Epithelial cell of prostate (primary cell): ENCODE data around the gene DPY19L2.
"Not testable (repeated sequence)": the region's sequence is repeated elsewhere in the genome, so short reads cannot be mapped to it uniquely, and the experiment has no call there.

Experiments used
- DNase-seq: peaks from one replicate; pipeline ENCODE4 v3.0.0-alpha.2; 2011; ENCODE audit warnings: low read depth, low spot score
- H3K27ac ChIP-seq: fragments of 450-650 bp; 2 replicates; pipeline ENCODE4 v1.5.1; 2017; ENCODE audit warnings: mild to moderate bottlenecking

Gene DPY19L2

GRCh38 chr12:63668028-63668799, at the start of gene DPY19L2:
Gene DPY19L2, minus strand, starts transcription at chr12:63668493. Its CDS starts 100 bp downstream, at chr12:63668393.
- H3K27ac ChIP-seq, result no peak within 1 kb of the TSS
- no peak for DNase-seq

GRCh38 chr12:63716891-63717290, 48.6 kb upstream of the DPY19L2 start:
- not testable (repeated sequence) for DNase-seq, H3K27ac ChIP-seq

- not testable (repeated sequence) for H3K27ac ChIP-seq, DNase-seq
Measured at GRCh38 chr12:63715107-63715625, 46.9 kb upstream of the DPY19L2 start.

- H3K27ac ChIP-seq, DNase-seq: not testable (repeated sequence)
Measured at GRCh38 chr12:63714409-63714808, 46.1 kb upstream of the DPY19L2 start.

- H3K27ac ChIP-seq, DNase-seq: not testable (repeated sequence)
Measured at GRCh38 chr12:63713681-63714075, 45.4 kb upstream of the DPY19L2 start.

GRCh38 chr12:63712979-63713680, 44.8 kb upstream of the DPY19L2 start:
- not testable (repeated sequence) for H3K27ac ChIP-seq, DNase-seq

- DNase-seq, result not testable (repeated sequence)
Measured at GRCh38 chr12:63712376-63712974, 44.2 kb upstream of the DPY19L2 start.

GRCh38 chr12:63711339-63711738, 43.0 kb upstream of the DPY19L2 start:
- DNase-seq, H3K27ac ChIP-seq: not testable (repeated sequence)

More at GRCh38 chr12:63712376-63712974, 44.2 kb upstream of the DPY19L2 start:
- not testable (repeated sequence) for H3K27ac ChIP-seq

- H3K27ac ChIP-seq, result no peak overlapping the region
- no peak for DNase-seq
Measured at GRCh38 chr12:63706336-63706735, 38.0 kb upstream of the DPY19L2 start.

- not testable (repeated sequence) for DNase-seq, H3K27ac ChIP-seq
Measured at GRCh38 chr12:63699678-63700382, 31.5 kb upstream of the DPY19L2 start.

GRCh38 chr12:63699011-63699410, 30.7 kb upstream of the DPY19L2 start:
- H3K27ac ChIP-seq, DNase-seq: not testable (repeated sequence)

GRCh38 chr12:63690837-63691236, 22.5 kb upstream of the DPY19L2 start:
- DNase-seq, H3K27ac ChIP-seq: not testable (repeated sequence)

- not testable (repeated sequence) for H3K27ac ChIP-seq, DNase-seq
Measured at GRCh38 chr12:63689141-63689540, 20.8 kb upstream of the DPY19L2 start.

- DNase-seq, H3K27ac ChIP-seq: not testable (repeated sequence)
Measured at GRCh38 chr12:63686623-63687022, 18.3 kb upstream of the DPY19L2 start.

GRCh38 chr12:63685789-63686188, 17.5 kb upstream of the DPY19L2 start:
- H3K27ac ChIP-seq, DNase-seq: not testable (repeated sequence)

- DNase-seq, H3K27ac ChIP-seq: not testable (repeated sequence)
Measured at GRCh38 chr12:63682617-63683016, 14.3 kb upstream of the DPY19L2 start.

- not testable (repeated sequence) for DNase-seq, H3K27ac ChIP-seq
Measured at GRCh38 chr12:63680758-63681157, 12.5 kb upstream of the DPY19L2 start.

GRCh38 chr12:63672550-63672949, 4.3 kb upstream of the DPY19L2 start:
- not testable (repeated sequence) for H3K27ac ChIP-seq, DNase-seq

- not testable (repeated sequence) for H3K27ac ChIP-seq, DNase-seq
Measured at GRCh38 chr12:63669936-63670335, 1.6 kb upstream of the DPY19L2 start.

GRCh38 chr12:63669427-63669826, 1.1 kb upstream of the DPY19L2 start:
- H3K27ac ChIP-seq, DNase-seq: not testable (repeated sequence)
